Measurements from ENCODE around the gene GTF3C5.

- TF ChIP-seq CTCF (conservative IDR thresholded peaks at IDR 0.05; ENCODE audit: low read length) (no peak), EZH2phosphoT487 (IDR thresholded peaks at IDR 0.05; ENCODE audit: borderline replicate concordance, low read depth, low read length) (no peak)
These were observed 4.4 kb upstream of the GTF3C5 start for GRCh38 chr9:133026426-133026825.

All from OCI-LY7 (cell line).